ENCODE results near the gene OPCML.

Gene OPCML

GRCh38 chr11:133171374-133171773 is 360.9 kb downstream of the OPCML start:
- no peak overlapping the region for H3K9ac ChIP-seq (ENCODE audit: low read length)
- H3K9me3 ChIP-seq (ENCODE audit: insufficient read depth, low read length) = no peaks in the 10 kb centered on the region
- H3K36me3 ChIP-seq (ENCODE audit: low read length) = no peaks in the 10 kb centered on the region
- no peak for TF ChIP-seq EZH2phosphoT487 (conservative IDR thresholded peaks at IDR 0.05; ENCODE audit: low read length)
- H3F3A ChIP-seq (ENCODE audit: insufficient read depth) = no peaks in the 10 kb centered on the region
- no peak overlapping the region for H2AFZ ChIP-seq (ENCODE audit: low read depth, low read length, severe bottlenecking)
- no peaks in the 10 kb centered on the region for H3K27me3 ChIP-seq (ENCODE audit: low read length)
- no peak overlapping the region for H3K4me3 ChIP-seq (ENCODE audit: insufficient read depth, low read length, poor library complexity, severe bottlenecking)
- H4K20me1 ChIP-seq (ENCODE audit: low read depth, low read length) = no peaks in the 10 kb centered on the region
- H3K4me2 ChIP-seq (ENCODE audit: low read depth, low read length, poor library complexity, severe bottlenecking) = no peak overlapping the region
- H3K9me2 ChIP-seq (replicated peaks; ENCODE audit: insufficient read depth, low read length) = no peaks in the 10 kb centered on the region
- no peaks in the 10 kb centered on the region for H3K79me2 ChIP-seq (ENCODE audit: insufficient read depth, low read length)
- H3K27ac ChIP-seq (ENCODE audit: low read depth, low read length) = no peak overlapping the region

GRCh38 chr11:133168016-133168415 is 364.3 kb downstream of the OPCML start:
- no peaks in the 10 kb centered on the region for H4K20me1 ChIP-seq (ENCODE audit: low read depth, low read length)
- no peaks in the 10 kb centered on the region for H3K9me3 ChIP-seq (ENCODE audit: insufficient read depth, low read length)
- H3F3A ChIP-seq (ENCODE audit: insufficient read depth) = no peaks in the 10 kb centered on the region
- no peaks in the 10 kb centered on the region for H3K79me2 ChIP-seq (ENCODE audit: insufficient read depth, low read length)
- H3K27ac ChIP-seq (ENCODE audit: low read depth, low read length) = no peak overlapping the region
- no peak overlapping the region for H3K4me2 ChIP-seq (ENCODE audit: low read depth, low read length, poor library complexity, severe bottlenecking)
- H3K9ac ChIP-seq (ENCODE audit: low read length) = no peak overlapping the region
- no peak overlapping the region for H2AFZ ChIP-seq (ENCODE audit: low read depth, low read length, severe bottlenecking)
- H3K27me3 ChIP-seq (ENCODE audit: low read length) = no peaks in the 10 kb centered on the region
- no peaks in the 10 kb centered on the region for H3K36me3 ChIP-seq (ENCODE audit: low read length)
- TF ChIP-seq, protein P1, sequence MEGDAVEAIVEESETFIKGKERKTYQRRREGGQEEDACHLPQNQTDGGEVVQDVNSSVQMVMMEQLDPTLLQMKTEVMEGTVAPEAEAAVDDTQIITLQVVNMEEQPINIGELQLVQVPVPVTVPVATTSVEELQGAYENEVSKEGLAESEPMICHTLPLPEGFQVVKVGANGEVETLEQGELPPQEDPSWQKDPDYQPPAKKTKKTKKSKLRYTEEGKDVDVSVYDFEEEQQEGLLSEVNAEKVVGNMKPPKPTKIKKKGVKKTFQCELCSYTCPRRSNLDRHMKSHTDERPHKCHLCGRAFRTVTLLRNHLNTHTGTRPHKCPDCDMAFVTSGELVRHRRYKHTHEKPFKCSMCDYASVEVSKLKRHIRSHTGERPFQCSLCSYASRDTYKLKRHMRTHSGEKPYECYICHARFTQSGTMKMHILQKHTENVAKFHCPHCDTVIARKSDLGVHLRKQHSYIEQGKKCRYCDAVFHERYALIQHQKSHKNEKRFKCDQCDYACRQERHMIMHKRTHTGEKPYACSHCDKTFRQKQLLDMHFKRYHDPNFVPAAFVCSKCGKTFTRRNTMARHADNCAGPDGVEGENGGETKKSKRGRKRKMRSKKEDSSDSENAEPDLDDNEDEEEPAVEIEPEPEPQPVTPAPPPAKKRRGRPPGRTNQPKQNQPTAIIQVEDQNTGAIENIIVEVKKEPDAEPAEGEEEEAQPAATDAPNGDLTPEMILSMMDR (IDR thresholded peaks at IDR 0.05; ENCODE audit: insufficient read depth, low read length, poor library complexity, severe bottlenecking) = no peak
- TF ChIP-seq EZH2phosphoT487 (conservative IDR thresholded peaks at IDR 0.05; ENCODE audit: low read length) = no peak
- H3K9me2 ChIP-seq (replicated peaks; ENCODE audit: insufficient read depth, low read length) = no peaks in the 10 kb centered on the region
- no peak overlapping the region for H3K4me3 ChIP-seq (ENCODE audit: insufficient read depth, low read length, poor library complexity, severe bottlenecking)

DNA sequence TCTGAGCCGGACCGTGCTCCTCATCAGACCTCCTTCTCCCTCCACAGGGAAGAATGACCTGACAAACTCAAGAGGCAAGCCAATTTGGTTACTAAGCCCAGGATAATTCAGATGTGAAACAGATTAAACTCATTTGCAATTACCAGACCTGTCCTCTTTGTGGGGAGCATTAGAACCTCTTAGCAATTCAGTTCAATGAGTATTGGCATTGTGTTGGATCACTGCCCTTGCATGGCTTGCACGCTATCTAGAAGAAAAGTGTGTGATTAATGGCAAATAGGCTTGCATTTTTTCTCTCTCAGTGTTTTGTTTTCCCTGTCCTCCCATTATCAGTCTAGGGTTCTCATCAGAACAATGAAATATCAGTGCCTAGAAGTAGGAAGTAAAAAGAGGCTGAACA is 365.6 kb downstream of the OPCML start:
- Histone ChIP-seq H3K4me3 (ENCODE audit: insufficient read depth, low read length, poor library complexity, severe bottlenecking) (no peak overlapping the region), H3K27me3 (ENCODE audit: low read length) (no peaks in the 10 kb centered on the region), H3K9me3 (ENCODE audit: insufficient read depth, low read length) (no peaks in the 10 kb centered on the region), H2AFZ (ENCODE audit: low read depth, low read length, severe bottlenecking) (no peak overlapping the region), H3F3A (ENCODE audit: insufficient read depth) (no peaks in the 10 kb centered on the region), H3K9me2 (replicated peaks; ENCODE audit: insufficient read depth, low read length) (no peaks in the 10 kb centered on the region), H4K20me1 (ENCODE audit: low read depth, low read length) (no peaks in the 10 kb centered on the region), H3K4me2 (ENCODE audit: low read depth, low read length, poor library complexity, severe bottlenecking) (no peak overlapping the region), H3K9ac (ENCODE audit: low read length) (no peak overlapping the region), H3K79me2 (ENCODE audit: insufficient read depth, low read length) (no peaks in the 10 kb centered on the region), H3K27ac (ENCODE audit: low read depth, low read length) (no peak overlapping the region), H3K36me3 (ENCODE audit: low read length) (no peaks in the 10 kb centered on the region)
- no peak for TF ChIP-seq EZH2phosphoT487 (conservative IDR thresholded peaks at IDR 0.05; ENCODE audit: low read length)
- TF ChIP-seq, protein P1 (IDR thresholded peaks at IDR 0.05; ENCODE audit: insufficient read depth, low read length, poor library complexity, severe bottlenecking) = no peak

- H3K27me3 ChIP-seq (ENCODE audit: low read length) = no peaks in the 10 kb centered on the region
- no peak overlapping the region for H3K4me3 ChIP-seq (ENCODE audit: insufficient read depth, low read length, poor library complexity, severe bottlenecking)
- no peaks in the 10 kb centered on the region for H3K79me2 ChIP-seq (ENCODE audit: insufficient read depth, low read length)
- no peak overlapping the region for H3K4me2 ChIP-seq (ENCODE audit: low read depth, low read length, poor library complexity, severe bottlenecking)
- no peaks in the 10 kb centered on the region for H3F3A ChIP-seq (ENCODE audit: insufficient read depth)
- no peaks in the 10 kb centered on the region for H3K36me3 ChIP-seq (ENCODE audit: low read length)
- H3K27ac ChIP-seq (ENCODE audit: low read depth, low read length) = no peak overlapping the region
- TF ChIP-seq, protein P1 (IDR thresholded peaks at IDR 0.05; ENCODE audit: insufficient read depth, low read length, poor library complexity, severe bottlenecking) = no peak
- TF ChIP-seq EZH2phosphoT487 (conservative IDR thresholded peaks at IDR 0.05; ENCODE audit: low read length) = no peak
- no peaks in the 10 kb centered on the region for H3K9me3 ChIP-seq (ENCODE audit: insufficient read depth, low read length)
- H4K20me1 ChIP-seq (ENCODE audit: low read depth, low read length) = no peaks in the 10 kb centered on the region
- H2AFZ ChIP-seq (ENCODE audit: low read depth, low read length, severe bottlenecking) = no peak overlapping the region
- H3K9ac ChIP-seq (ENCODE audit: low read length) = no peak overlapping the region
- H3K9me2 ChIP-seq (replicated peaks; ENCODE audit: insufficient read depth, low read length) = no peaks in the 10 kb centered on the region
These were observed 367.3 kb downstream of the OPCML start for GRCh38 chr11:133164986-133165385.
